ENCODE results near the gene RFX2.
"Not testable (repeated sequence)": the region's sequence is repeated elsewhere in the genome, so short reads cannot be mapped to it uniquely, and the experiment has no call there.

Gene RFX2

DNA sequence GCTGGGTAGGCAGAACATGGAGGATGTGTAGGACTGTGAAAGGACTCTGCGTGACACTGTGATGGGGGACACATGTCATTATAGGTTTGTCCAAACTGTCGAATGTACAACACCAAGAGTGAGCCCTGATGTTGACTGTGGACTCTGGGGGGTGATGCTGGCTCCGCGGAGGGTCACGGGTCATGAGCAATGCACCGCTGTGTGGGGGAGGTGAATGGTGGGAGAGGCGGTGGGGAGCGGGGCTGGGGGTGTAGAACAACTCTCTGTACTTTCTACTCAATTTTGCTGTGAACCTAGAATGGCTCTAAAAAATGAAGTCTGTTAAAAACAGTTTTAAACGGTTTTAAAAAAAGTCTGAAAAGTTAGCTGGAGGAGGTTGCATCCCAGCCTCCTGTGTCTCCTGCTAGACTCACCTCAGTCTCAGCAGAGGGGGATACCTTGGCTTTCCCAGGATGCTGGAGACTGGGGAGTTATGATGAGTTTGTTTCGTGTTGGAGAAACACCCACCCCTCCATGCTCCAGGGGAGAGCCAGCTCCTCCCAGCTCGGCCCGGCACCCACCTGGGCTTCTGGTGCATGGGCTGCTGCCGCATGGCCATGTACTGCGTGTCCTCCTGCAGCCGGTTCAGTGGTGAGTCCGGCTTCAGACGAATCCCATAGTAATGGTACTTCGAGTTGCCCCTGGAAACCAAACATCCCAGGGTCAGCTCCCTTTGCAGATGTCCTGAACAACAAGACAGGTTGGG, 97.7 kb downstream of the RFX2 start:
- H3K36me3 ChIP-seq (ENCODE audit: control insufficient read depth, low read depth, low read length): no peaks in the 10 kb centered on the region
- no peaks in the 10 kb centered on the region for H3K9me3 ChIP-seq (ENCODE audit: control insufficient read depth, low read depth, low read length)
- no peaks in the 10 kb centered on the region for H3K27me3 ChIP-seq (ENCODE audit: control insufficient read depth, insufficient read depth, low read length)
- no peak overlapping the region for H3K9ac ChIP-seq (ENCODE audit: low read length)
- H3K27ac ChIP-seq (ENCODE audit: low read length): no peak overlapping the region
- no peak overlapping the region for H3K4me3 ChIP-seq (ENCODE audit: low read length)
- H3K4me1 ChIP-seq (ENCODE audit: control insufficient read depth, low read depth, low read length): no peaks in the 10 kb centered on the region

DNA sequence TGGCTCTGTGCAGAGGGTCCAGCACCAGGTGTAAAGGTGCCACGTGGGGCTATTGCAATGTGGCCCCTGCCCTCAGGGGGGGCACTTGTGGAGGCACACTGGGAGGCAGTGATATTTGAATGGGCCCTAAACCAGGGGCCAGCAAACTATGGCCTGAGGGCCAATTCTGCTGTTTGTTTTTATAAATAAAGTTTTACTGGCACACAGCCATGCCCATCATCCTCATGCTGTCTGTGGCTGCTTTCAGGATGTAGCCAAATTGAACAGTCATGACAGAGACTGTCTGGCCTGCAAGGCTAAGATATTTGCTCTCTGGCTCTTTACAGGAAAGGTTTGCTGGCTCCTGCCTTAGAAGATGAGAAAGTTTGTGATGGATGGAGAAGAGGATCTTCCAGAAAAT, 98.5 kb downstream of the RFX2 start:
- H3K27ac ChIP-seq (ENCODE audit: low read length): no peak overlapping the region

GRCh38 chr19:6011206-6011605, 99.1 kb downstream of the RFX2 start:
- Histone ChIP-seq H3K27me3 (ENCODE audit: control insufficient read depth, insufficient read depth, low read length) (no peaks in the 10 kb centered on the region), H3K9me3 (ENCODE audit: control insufficient read depth, low read depth, low read length) (no peaks in the 10 kb centered on the region), H3K4me3 (ENCODE audit: low read length) (no peak overlapping the region), H3K27ac (ENCODE audit: low read length) (no peak overlapping the region), H3K36me3 (ENCODE audit: control insufficient read depth, low read depth, low read length) (no peaks in the 10 kb centered on the region), H3K9ac (ENCODE audit: low read length) (no peak overlapping the region), H3K4me1 (ENCODE audit: control insufficient read depth, low read depth, low read length) (no peaks in the 10 kb centered on the region)

More for the DNA sequence above, 98.5 kb downstream of the RFX2 start:
- no peaks in the 10 kb centered on the region for H3K27me3 ChIP-seq (ENCODE audit: control insufficient read depth, insufficient read depth, low read length)
- H3K9me3 ChIP-seq (ENCODE audit: control insufficient read depth, low read depth, low read length): no peaks in the 10 kb centered on the region
- no peaks in the 10 kb centered on the region for H3K36me3 ChIP-seq (ENCODE audit: control insufficient read depth, low read depth, low read length)
- H3K4me1 ChIP-seq (ENCODE audit: control insufficient read depth, low read depth, low read length): no peaks in the 10 kb centered on the region
- H3K9ac ChIP-seq (ENCODE audit: low read length): no peak overlapping the region
- H3K4me3 ChIP-seq (ENCODE audit: low read length): no peak overlapping the region

GRCh38 chr19:6010107-6010506, 100.2 kb downstream of the RFX2 start:
- Histone ChIP-seq H3K27ac (ENCODE audit: low read length) (no peak overlapping the region), H3K36me3 (ENCODE audit: control insufficient read depth, low read depth, low read length) (no peaks in the 10 kb centered on the region)

DNA sequence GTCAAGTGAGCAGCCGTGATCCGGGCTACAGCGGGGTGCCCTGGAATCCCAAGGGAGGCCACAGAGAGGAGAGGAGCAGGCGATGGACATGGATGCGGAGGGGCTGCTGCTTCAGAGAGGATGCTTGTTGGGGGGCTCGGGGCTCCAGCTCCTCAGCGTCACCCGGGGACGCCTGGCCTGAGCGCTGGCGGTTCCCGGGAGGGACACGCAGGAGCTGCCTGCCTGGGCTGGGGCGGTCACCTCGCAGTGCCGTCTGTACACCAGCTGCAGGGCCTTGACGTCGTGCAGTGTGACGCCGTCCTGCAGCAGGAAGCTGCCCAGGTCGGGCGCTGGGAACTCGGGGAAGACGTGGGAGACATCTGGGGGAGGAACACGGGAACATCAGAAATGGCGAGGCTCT, 102.4 kb downstream of the RFX2 start:
- H3K36me3 ChIP-seq (ENCODE audit: control insufficient read depth, low read depth, low read length): no peaks in the 10 kb centered on the region
- H3K27ac ChIP-seq (ENCODE audit: low read length): no peak overlapping the region
- H3K9ac ChIP-seq (ENCODE audit: low read length): no peak overlapping the region
- no peak overlapping the region for H3K4me3 ChIP-seq (ENCODE audit: low read length)
- no peaks in the 10 kb centered on the region for H3K9me3 ChIP-seq (ENCODE audit: control insufficient read depth, low read depth, low read length)
- no peaks in the 10 kb centered on the region for H3K4me1 ChIP-seq (ENCODE audit: control insufficient read depth, low read depth, low read length)
- H3K27me3 ChIP-seq (ENCODE audit: control insufficient read depth, insufficient read depth, low read length): no peaks in the 10 kb centered on the region

More at GRCh38 chr19:6010107-6010506, 100.2 kb downstream of the RFX2 start:
- H3K9me3 ChIP-seq (ENCODE audit: control insufficient read depth, low read depth, low read length): no peaks in the 10 kb centered on the region
- H3K9ac ChIP-seq (ENCODE audit: low read length): no peak overlapping the region
- H3K4me1 ChIP-seq (ENCODE audit: control insufficient read depth, low read depth, low read length): no peaks in the 10 kb centered on the region
- H3K27me3 ChIP-seq (ENCODE audit: control insufficient read depth, insufficient read depth, low read length): no peaks in the 10 kb centered on the region
- H3K4me3 ChIP-seq (ENCODE audit: low read length): no peak overlapping the region

GRCh38 chr19:6006896-6007295, 103.4 kb downstream of the RFX2 start:
- Histone ChIP-seq H3K4me1 (ENCODE audit: control insufficient read depth, low read depth, low read length) (no peaks in the 10 kb centered on the region), H3K9me3 (ENCODE audit: control insufficient read depth, low read depth, low read length) (no peaks in the 10 kb centered on the region), H3K27me3 (ENCODE audit: control insufficient read depth, insufficient read depth, low read length) (no peaks in the 10 kb centered on the region), H3K27ac (ENCODE audit: low read length) (no peak overlapping the region), H3K36me3 (ENCODE audit: control insufficient read depth, low read depth, low read length) (no peaks in the 10 kb centered on the region), H3K4me3 (ENCODE audit: low read length) (no peak overlapping the region), H3K9ac (ENCODE audit: low read length) (no peak overlapping the region)

GRCh38 chr19:6006070-6006446, 104.2 kb downstream of the RFX2 start:
- H3K4me1 ChIP-seq (ENCODE audit: control insufficient read depth, low read depth, low read length); H3K4me3 ChIP-seq (ENCODE audit: low read length); H3K27me3 ChIP-seq (ENCODE audit: control insufficient read depth, insufficient read depth, low read length); H3K27ac ChIP-seq (ENCODE audit: low read length); H3K9me3 ChIP-seq (ENCODE audit: control insufficient read depth, low read depth, low read length); H3K9ac ChIP-seq (ENCODE audit: low read length); H3K36me3 ChIP-seq (ENCODE audit: control insufficient read depth, low read depth, low read length): not testable (repeated sequence)

- H3K36me3 ChIP-seq (ENCODE audit: control insufficient read depth, low read depth, low read length): no peaks in the 10 kb centered on the region
- no peaks in the 10 kb centered on the region for H3K4me1 ChIP-seq (ENCODE audit: control insufficient read depth, low read depth, low read length)
- no peak overlapping the region for H3K27ac ChIP-seq (ENCODE audit: low read length)
- no peaks in the 10 kb centered on the region for H3K27me3 ChIP-seq (ENCODE audit: control insufficient read depth, insufficient read depth, low read length)
- H3K4me3 ChIP-seq (ENCODE audit: low read length): no peak overlapping the region
- H3K9ac ChIP-seq (ENCODE audit: low read length): no peak overlapping the region
- no peaks in the 10 kb centered on the region for H3K9me3 ChIP-seq (ENCODE audit: control insufficient read depth, low read depth, low read length)
Observed at GRCh38 chr19:6005321-6006069, 104.8 kb downstream of the RFX2 start.

GRCh38 chr19:6003976-6004375, 106.3 kb downstream of the RFX2 start:
- Histone ChIP-seq H3K9me3 (ENCODE audit: control insufficient read depth, low read depth, low read length) (no peaks in the 10 kb centered on the region), H3K4me3 (ENCODE audit: low read length) (no peak overlapping the region), H3K9ac (ENCODE audit: low read length) (no peak overlapping the region), H3K36me3 (ENCODE audit: control insufficient read depth, low read depth, low read length) (no peaks in the 10 kb centered on the region), H3K27me3 (ENCODE audit: control insufficient read depth, insufficient read depth, low read length) (no peaks in the 10 kb centered on the region), H3K27ac (ENCODE audit: low read length) (no peak overlapping the region), H3K4me1 (ENCODE audit: control insufficient read depth, low read depth, low read length) (no peaks in the 10 kb centered on the region)

- Histone ChIP-seq H3K4me1 (ENCODE audit: control insufficient read depth, low read depth, low read length) (no peaks in the 10 kb centered on the region), H3K36me3 (ENCODE audit: control insufficient read depth, low read depth, low read length) (no peaks in the 10 kb centered on the region), H3K27ac (ENCODE audit: low read length) (no peak overlapping the region), H3K27me3 (ENCODE audit: control insufficient read depth, insufficient read depth, low read length) (no peaks in the 10 kb centered on the region), H3K9me3 (ENCODE audit: control insufficient read depth, low read depth, low read length) (no peaks in the 10 kb centered on the region), H3K9ac (ENCODE audit: low read length) (no peak overlapping the region), H3K4me3 (ENCODE audit: low read length) (no peak overlapping the region)
Observed at GRCh38 chr19:6002591-6002990, 107.7 kb downstream of the RFX2 start.

DNA sequence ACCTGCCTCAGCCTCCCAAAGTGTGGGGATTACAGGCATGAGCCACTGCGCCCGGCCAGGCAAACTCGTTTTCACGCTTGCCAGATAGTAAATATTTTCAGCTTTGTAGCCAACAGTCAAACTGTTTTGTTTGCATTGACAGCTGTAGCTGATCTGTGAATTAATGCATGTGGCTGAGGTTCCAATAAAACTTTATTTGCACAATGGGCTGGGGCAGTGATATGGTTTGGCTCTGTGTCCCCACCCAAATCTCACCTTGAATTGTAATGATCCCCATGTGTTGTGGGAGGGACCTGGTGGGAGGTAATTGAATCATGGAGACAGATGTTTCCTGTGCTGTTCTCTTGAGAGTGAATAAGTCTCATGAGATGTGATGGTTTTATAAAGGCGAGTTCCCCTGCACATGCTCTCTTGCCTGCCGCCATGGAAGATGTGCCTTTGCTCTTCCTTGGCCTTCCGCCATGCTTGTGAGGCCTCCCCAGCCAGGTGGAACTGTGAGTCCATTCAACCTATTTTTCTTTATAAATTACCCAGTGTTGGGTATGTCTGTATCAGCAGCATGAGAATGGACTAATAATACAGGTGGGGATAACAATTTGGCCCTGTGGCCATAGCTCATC, 110.0 kb downstream of the RFX2 start:
- Histone ChIP-seq H3K9ac (ENCODE audit: low read length) (no peak overlapping the region), H3K27me3 (ENCODE audit: control insufficient read depth, insufficient read depth, low read length) (no peaks in the 10 kb centered on the region), H3K9me3 (ENCODE audit: control insufficient read depth, low read depth, low read length) (no peaks in the 10 kb centered on the region), H3K4me3 (ENCODE audit: low read length) (no peak overlapping the region), H3K4me1 (ENCODE audit: control insufficient read depth, low read depth, low read length) (no peaks in the 10 kb centered on the region), H3K36me3 (ENCODE audit: control insufficient read depth, low read depth, low read length) (no peaks in the 10 kb centered on the region), H3K27ac (ENCODE audit: low read length) (no peak overlapping the region)
